HG03103 (cell line): ENCODE measurements around the gene ACKR2.

Source experiments
- ATAC-seq: cut with Tn5 transposase; IDR thresholded peaks from one replicate; pipeline ENCODE4 v1.9.1; 2021; ENCODE audit warnings: low read depth; ENCODE audit not compliant: unreplicated experiment

The ACKR2 gene

DNA sequence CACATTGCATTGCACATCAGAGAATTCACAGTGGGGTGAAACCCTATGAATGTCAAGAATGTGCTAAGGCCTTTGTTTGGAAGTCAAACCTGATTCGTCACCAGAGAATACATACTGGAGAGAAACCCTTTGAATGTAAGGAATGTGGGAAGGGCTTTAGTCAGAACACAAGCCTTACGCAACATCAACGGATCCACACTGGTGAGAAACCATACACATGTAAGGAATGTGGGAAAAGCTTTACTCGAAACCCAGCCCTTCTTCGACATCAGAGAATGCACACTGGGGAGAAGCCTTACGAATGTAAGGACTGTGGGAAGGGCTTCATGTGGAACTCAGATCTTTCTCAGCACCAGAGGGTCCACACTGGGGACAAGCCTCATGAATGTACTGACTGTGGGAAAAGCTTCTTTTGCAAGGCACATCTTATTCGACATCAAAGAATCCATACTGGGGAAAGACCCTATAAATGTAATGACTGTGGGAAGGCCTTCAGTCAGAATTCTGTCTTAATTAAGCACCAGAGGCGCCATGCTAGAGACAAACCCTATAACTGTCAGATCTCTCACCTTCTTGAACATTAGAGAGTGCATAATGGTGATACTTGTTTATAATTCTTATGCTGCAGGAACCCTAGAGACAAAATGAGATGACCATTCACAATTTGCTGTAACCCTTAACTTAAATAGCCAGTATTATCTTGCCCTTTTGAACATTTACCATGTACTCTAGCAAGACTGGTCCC lies 105.7 kb downstream of the ACKR2 start:
- no peak for ATAC-seq
